Left lung (tissue), 10 donors: Measurements from ENCODE around the gene SYNJ2. TPM values are rescaled to one million over a fixed set of nuclear protein-coding genes. Genes with fewer than 3 reads are reported as not detected.

ENCODE experiments used
- ATAC-seq: fragments of 200-7000 bp; cut with Tn5 transposase; one replicate; pipeline ENCODE4 v1.9.1; 2020; ENCODE audit warnings: moderate library complexity
- DNase-seq, 4 donors: peaks; one replicate each; pipeline ENCODE4 v3.0.0-alpha.2; 2013 to 2020
- H3K27ac ChIP-seq, 2 donors: fragments of 200-600 bp; sonication (generic) in 1 of 2; one replicate each; pipeline versions ENCODE4 v1.5.0 to v1.8.0; 2020 to 2021
- H3K27me3 ChIP-seq, 2 donors: fragments of 200-600 bp; sonication (generic) in 1 of 2; one replicate each; pipeline versions ENCODE4 v1.5.0 to v1.8.0; 2020 to 2021
- H3K36me3 ChIP-seq, 2 donors: fragments of 200-600 bp; sonication (generic) in 1 of 2; one replicate each; pipeline versions ENCODE4 v1.5.0 to v1.8.0; 2020 to 2021
- H3K4me1 ChIP-seq, 2 donors: fragments of 200-600 bp; one replicate each; pipeline ENCODE4 v1.8.0; 2021
- H3K4me3 ChIP-seq, 2 donors: fragments of 200-600 bp; sonication (generic) in 1 of 2; one replicate each; pipeline versions ENCODE4 v1.5.0 to v1.8.0; 2020 to 2021; ENCODE audit warnings: mild to moderate bottlenecking in 1 of 2
- H3K9me3 ChIP-seq, 2 donors: fragments of 200-600 bp; sonication (generic) in 1 of 2; one replicate each; pipeline versions ENCODE4 v1.5.0 to v1.8.0; 2020 to 2021
- intact Hi-C, 2 donors: fragments of 100-400 bp; cut with DNase I; formaldehyde crosslinking; loops; one replicate each; pipeline versions ENCODE4 v1.11.2 to v1.14.2; 2022
- polyA plus RNA-seq, 6 donors: library from polyadenylated mRNA; unstranded; fragments of 120-200 nt; gene quantifications; one replicate each; pipeline ENCODE4 v1.2.1, GENCODE V29; 2013; ENCODE audit not compliant: insufficient read length in 6 of 6
- total RNA-seq, 2 donors: library from RNA; stranded (reverse); fragmentation: NEBNext Ultra II Directional; extraction: Animal tissue kit (Norgen Biotek cat#: 25700); gene quantifications; one replicate each; pipeline ENCODE4 v1.2.1, GENCODE V29; 2021
- TF ChIP-seq, protein P1 (sequence below), 2 donors: fragments of 200-600 bp; sonication (generic) in 1 of 2; IDR thresholded peaks; one replicate each; pipeline versions ENCODE4 v1.5.0 to v1.8.0; 2021; ENCODE audit warnings: antibody characterized with exemption in 2 of 2
- donor health status: DM: no; HTN: yes; CAD: no.
- donor health status: DM: no; HTN: no; CAD: no.

The SYNJ2 gene
- total and polyA plus RNA-seq, 8 donors: 6.2 to 12.2 (median 7.5) TPM

DNA sequence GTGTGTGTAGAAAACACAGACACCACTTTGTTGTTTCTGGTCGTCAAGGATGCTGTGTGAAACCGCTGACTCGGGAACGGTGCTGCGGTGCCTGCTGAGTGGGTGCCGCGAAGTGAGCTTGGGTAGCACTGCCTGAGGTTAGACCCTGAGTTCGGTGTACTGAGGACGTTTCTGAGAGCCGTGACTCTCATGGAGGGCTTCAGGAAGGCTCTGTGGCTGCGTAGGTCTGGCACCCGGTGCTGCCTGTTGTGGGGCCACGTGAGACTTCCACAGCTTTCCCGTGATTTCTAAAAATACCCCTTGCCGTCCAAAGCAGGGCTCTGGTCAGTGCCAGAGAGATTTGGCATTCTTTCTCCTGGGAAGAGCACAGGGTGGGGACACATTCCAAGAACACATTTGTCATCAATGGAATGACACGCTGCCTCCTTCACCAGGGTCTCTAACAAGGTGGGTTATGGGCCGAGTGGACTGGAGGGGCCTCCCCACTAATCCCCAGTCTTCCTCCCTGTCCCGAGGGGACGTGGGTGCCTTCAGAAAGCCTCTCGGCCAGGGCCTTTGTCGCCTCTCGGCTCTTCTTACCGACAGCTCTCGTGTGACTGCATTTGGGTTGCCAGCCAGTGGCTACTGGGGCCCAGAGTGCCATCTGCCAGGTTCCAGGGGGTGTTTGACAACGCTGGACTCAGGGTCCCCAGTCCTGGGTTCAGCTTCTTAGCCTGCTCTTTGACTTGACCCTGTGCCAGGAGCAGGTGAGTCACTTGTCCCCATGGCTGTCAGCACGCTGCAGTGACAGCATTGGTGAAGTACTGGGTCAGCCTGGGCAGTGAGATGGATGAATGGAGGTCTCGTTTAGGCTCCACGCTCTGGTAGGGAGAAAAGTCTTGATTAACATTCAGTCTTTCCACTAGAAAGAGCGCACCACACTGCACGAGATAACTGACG, 62.2 kb downstream of the SYNJ2 start:
- peaks cover 0 to 15% of the 10 kb centered on the region in 2 donors for H3K36me3 ChIP-seq
- intact Hi-C loops: no loop called here
- peaks cover 0 to 33% of the 10 kb centered on the region in 2 donors for H3K4me1 ChIP-seq
- H3K9me3 ChIP-seq: no peaks in the 10 kb centered on the region
- H3K4me3 ChIP-seq: no peak overlapping the region
- H3K27ac ChIP-seq: no peak overlapping the region
- DNase-seq (no peak), ATAC-seq (no peak)
- no peaks in the 10 kb centered on the region for H3K27me3 ChIP-seq
- TF ChIP-seq, protein P1, sequence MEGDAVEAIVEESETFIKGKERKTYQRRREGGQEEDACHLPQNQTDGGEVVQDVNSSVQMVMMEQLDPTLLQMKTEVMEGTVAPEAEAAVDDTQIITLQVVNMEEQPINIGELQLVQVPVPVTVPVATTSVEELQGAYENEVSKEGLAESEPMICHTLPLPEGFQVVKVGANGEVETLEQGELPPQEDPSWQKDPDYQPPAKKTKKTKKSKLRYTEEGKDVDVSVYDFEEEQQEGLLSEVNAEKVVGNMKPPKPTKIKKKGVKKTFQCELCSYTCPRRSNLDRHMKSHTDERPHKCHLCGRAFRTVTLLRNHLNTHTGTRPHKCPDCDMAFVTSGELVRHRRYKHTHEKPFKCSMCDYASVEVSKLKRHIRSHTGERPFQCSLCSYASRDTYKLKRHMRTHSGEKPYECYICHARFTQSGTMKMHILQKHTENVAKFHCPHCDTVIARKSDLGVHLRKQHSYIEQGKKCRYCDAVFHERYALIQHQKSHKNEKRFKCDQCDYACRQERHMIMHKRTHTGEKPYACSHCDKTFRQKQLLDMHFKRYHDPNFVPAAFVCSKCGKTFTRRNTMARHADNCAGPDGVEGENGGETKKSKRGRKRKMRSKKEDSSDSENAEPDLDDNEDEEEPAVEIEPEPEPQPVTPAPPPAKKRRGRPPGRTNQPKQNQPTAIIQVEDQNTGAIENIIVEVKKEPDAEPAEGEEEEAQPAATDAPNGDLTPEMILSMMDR (IDR thresholded peaks at IDR 0.05): no peak

DNA sequence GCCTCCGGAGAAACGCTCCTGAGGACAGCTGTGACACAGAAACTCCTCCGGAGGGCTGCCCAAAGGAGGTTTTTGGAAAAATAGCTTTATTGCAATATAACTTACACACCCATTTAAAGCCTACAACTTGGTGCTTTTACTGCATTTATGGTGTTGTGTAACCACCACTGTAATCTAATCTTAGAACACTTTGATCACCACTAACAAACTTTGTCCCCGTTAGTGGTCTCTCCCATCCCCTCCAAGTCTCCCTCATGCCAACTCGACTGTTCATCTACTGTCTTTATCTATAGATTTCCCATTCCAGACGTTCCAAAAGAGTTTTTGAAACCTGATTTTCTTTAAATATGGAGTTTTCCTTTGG, 62.8 kb downstream of the SYNJ2 start:
- Histone ChIP-seq H3K9me3 (no peaks in the 10 kb centered on the region), H3K27me3 (no peaks in the 10 kb centered on the region), H3K4me3 (no peak overlapping the region), H3K4me1 (peaks cover 0 to 29% of the 10 kb centered on the region in 2 donors), H3K36me3 (peaks cover 0 to 15% of the 10 kb centered on the region in 2 donors), H3K27ac (no peak overlapping the region)
- TF ChIP-seq, protein P1 (IDR thresholded peaks at IDR 0.05): no peak
- intact Hi-C loops: no loop called here
- DNase-seq (no peak), ATAC-seq (no peak)

DNA sequence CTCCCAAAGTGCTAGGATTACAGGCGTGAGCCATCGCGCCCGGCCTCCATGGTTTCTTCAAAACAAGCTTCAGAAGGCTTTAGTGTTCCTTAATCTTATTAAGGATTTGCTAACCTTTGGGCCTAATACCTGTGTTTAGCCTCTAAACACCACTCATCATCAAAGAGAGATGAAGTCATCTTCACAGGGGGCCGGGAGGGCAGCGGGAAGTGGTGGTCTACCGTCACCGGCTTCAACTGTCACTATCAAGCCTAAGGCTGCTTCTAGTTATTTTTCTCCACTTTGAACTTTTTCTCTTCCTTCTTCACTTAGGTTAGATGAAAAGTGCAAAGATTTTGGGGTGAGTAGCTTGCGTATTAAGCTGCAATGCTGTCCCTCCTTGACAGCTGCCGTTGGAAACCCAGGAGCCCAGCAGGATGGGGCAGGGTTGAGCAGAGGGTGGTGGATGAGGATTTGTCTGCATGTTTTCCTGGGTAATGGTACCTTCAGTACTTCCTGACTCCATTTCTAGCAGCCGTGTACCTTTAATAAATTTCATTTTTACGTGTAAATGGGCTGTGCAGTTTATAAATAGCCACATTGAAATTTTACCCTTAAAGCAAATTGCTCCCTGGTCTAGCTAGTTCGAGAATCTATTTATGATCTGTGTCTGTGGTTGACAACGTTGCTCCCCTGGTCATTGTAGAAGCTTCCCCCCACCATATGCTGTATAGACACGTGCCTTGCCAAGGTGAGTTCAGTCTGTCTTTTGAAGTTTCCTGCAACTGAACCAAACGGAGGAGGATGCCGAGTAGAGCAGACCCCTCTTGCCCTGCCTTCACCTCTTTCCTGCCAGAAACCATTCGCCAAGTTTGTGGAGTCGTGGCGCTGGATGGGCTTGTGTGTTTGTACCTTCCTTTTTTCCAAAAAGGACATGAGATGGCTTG, 64.8 kb downstream of the SYNJ2 start:
- Histone ChIP-seq H3K27me3 (no peaks in the 10 kb centered on the region), H3K4me3 (no peak overlapping the region), H3K4me1 (peaks cover 0 to 9% of the 10 kb centered on the region in 2 donors), H3K27ac (no peak overlapping the region), H3K9me3 (no peaks in the 10 kb centered on the region), H3K36me3 (peaks cover 0 to 20% of the 10 kb centered on the region in 2 donors)
- ATAC-seq: no peak
- intact Hi-C loops: no loop called here
- no peak for DNase-seq
- TF ChIP-seq, protein P1 (IDR thresholded peaks at IDR 0.05): no peak

DNA sequence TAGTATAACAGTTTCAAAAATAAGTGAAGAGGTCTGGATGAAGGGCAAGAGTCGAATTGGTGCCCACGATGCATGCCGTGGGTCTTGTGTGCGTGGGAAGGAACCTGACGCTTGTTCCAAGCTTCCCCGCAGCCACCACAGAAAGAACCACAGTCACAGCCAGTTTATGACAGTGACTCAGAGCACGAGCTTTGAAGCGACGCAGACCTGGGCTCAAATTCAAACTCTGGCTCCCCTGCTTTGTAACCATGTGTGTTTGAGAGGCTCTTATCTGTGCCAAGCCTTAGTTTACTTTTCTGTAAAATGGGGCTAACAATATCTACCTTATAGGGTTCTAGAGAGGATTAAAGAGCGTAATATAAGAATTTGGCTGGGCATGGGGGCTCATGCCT, 65.5 kb downstream of the SYNJ2 start:
- H3K27me3 ChIP-seq: no peaks in the 10 kb centered on the region
- peaks cover 0 to 3% of the 10 kb centered on the region in 2 donors for H3K4me1 ChIP-seq
- intact Hi-C loops: no loop called here
- no peak overlapping the region for H3K4me3 ChIP-seq
- H3K36me3 ChIP-seq: peaks cover 0 to 20% of the 10 kb centered on the region in 2 donors
- no peak overlapping the region for H3K27ac ChIP-seq
- no peaks in the 10 kb centered on the region for H3K9me3 ChIP-seq
- ATAC-seq (no peak), DNase-seq (no peak)
- TF ChIP-seq, protein P1 (IDR thresholded peaks at IDR 0.05): no peak
